Liver (tissue), 3 donors: Measurements from ENCODE around the gene PIP5K1C.

Experiments used
- EGR1 ChIP-seq, 2 donors: IDR thresholded peaks; 2 replicates each; pipeline ENCODE4 v1.6.1; 2016 to 2018; ENCODE audit warnings: antibody characterized with exemption in 2 of 2, low read depth in 2 of 2
- GABPA ChIP-seq, 2 donors: IDR thresholded peaks in 1 of 2; conservative IDR thresholded peaks in 1 of 2; 2 replicates each; pipeline ENCODE4 v1.6.1; 2016; ENCODE audit warnings: antibody characterized with exemption in 2 of 2, mild to moderate bottlenecking in 1 of 2, moderate library complexity in 1 of 2
- RXRA ChIP-seq, 2 donors: IDR thresholded peaks; 2 replicates each; pipeline ENCODE4 v1.6.1; 2017 to 2018; ENCODE audit warnings: antibody characterized with exemption in 2 of 2, mild to moderate bottlenecking in 1 of 2
- YY1 ChIP-seq: IDR thresholded peaks from 2 replicates; pipeline ENCODE4 v1.6.1; 2016; ENCODE audit warnings: antibody characterized with exemption, mild to moderate bottlenecking
- TF ChIP-seq, protein P1 (sequence below): fragments of 150-350 bp; IDR thresholded peaks from 2 replicates; pipeline ENCODE4 v1.5.1; 2017; ENCODE audit warnings: improper control_type of control experiment, low read depth, low read length; ENCODE audit not compliant: missing input control
- TF ChIP-seq, protein P2 (sequence below): IDR thresholded peaks from 2 replicates; pipeline ENCODE4 v1.6.1; 2016; ENCODE audit warnings: antibody characterized with exemption
- donor health status: healthy.
- donor health status: healthy.

DNA sequence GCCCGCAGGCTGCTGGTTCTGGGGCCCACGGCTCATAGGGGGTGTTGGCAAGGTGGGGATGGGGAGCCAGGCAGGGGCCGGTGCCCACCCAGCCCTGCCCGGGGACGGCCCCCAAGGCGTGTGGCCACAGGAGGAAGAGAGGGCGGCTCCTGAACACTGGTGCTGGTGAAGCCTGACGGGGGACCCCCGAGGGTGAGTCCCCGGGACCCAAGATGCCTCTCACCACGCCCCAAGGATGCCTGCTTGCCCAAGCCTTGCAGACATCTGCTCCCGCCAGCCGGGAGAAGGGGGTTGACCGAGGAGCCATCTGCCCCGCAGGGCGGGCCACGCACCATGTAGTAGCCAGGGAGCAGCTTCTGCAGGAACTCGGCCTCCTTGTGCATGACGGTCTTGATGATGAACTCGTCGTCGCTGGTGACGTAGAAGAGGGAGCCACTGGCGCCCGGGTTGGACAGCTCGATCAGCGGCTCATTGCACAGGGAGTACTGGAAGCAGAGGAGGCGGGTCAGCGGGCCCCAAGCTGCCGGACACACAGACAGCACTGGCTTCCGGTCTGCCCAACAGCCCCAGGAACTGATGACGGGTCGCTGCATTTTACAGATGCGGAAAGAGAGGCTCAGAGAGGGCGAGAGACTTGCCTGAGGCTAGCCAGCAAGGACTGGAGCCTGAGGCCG is 44.1 kb downstream of the PIP5K1C start:
- TF ChIP-seq, protein P1, sequence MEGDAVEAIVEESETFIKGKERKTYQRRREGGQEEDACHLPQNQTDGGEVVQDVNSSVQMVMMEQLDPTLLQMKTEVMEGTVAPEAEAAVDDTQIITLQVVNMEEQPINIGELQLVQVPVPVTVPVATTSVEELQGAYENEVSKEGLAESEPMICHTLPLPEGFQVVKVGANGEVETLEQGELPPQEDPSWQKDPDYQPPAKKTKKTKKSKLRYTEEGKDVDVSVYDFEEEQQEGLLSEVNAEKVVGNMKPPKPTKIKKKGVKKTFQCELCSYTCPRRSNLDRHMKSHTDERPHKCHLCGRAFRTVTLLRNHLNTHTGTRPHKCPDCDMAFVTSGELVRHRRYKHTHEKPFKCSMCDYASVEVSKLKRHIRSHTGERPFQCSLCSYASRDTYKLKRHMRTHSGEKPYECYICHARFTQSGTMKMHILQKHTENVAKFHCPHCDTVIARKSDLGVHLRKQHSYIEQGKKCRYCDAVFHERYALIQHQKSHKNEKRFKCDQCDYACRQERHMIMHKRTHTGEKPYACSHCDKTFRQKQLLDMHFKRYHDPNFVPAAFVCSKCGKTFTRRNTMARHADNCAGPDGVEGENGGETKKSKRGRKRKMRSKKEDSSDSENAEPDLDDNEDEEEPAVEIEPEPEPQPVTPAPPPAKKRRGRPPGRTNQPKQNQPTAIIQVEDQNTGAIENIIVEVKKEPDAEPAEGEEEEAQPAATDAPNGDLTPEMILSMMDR, result no peak
- TF ChIP-seq, protein P2, sequence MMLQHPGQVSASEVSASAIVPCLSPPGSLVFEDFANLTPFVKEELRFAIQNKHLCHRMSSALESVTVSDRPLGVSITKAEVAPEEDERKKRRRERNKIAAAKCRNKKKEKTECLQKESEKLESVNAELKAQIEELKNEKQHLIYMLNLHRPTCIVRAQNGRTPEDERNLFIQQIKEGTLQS, result no peak
- TF ChIP-seq YY1 (no peak), RXRA (IDR thresholded peaks at IDR 0.05) (no peak), GABPA (IDR thresholded peaks at IDR 0.05 in 1 of 2, conservative IDR thresholded peaks at IDR 0.05 in 1 of 2) (no peak), EGR1 (IDR thresholded peaks at IDR 0.05; ENCODE audit: low read depth in 2 of 2) (no peak)
